ENCODE results near the gene RNF224. TPM values are rescaled to one million over a fixed set of nuclear protein-coding genes. Genes with fewer than 3 reads are reported as not detected.
"Not testable (repeated sequence)": the region's sequence is repeated elsewhere in the genome, so short reads cannot be mapped to it uniquely, and the experiment has no call there.

Gene RNF224
- polyA plus RNA-seq, 1 donor from 2014 or later = not detected

DNA sequence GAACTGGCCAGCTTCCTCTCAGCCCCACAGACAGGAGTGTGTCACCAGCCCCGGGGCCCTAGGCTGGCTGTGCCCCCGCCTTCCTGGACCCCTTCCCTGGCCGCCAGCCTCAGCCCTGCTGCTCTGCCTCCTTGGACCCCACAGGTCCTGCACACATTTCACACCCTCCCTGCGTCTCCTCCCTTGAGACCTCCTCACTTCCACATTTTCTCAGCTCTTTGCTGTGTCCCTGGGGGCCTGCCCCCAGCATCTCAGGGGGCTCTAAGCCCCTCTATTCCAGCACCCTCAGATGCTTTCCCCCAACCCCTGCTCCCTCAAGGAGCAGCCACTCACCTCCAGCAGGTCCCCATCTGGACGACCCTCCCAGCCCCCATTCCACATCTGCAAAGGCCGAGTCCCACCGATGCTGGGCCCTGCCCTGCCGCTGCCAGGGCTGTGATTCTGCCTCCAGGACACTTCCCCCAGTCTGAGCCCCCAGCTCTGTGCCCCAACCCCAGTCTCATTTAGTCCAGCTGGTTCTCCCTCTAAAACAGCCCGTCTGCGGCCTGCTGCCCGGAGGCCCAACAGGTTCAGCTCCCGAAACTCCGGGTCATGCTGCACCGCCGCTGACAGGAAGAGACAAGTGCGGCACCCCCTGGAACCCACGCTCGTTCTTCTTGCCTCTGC, 7.6 kb downstream of the RNF224 start:
- Mint-ChIP-seq H3K4me3 (peak overlapping the region; percentile 36 to 92 (median 57)), H3K27me3 (no peaks in the 10 kb centered on the region), H3K4me1 (peaks cover 6 to 15% (median 15%) of the 10 kb centered on the region in 3 donors), H3K9me3 (no peaks in the 10 kb centered on the region), H3K36me3 (no peaks in the 10 kb centered on the region), H3K27ac (peak overlapping the region in 1 of 3 donors; percentile 13)

DNA sequence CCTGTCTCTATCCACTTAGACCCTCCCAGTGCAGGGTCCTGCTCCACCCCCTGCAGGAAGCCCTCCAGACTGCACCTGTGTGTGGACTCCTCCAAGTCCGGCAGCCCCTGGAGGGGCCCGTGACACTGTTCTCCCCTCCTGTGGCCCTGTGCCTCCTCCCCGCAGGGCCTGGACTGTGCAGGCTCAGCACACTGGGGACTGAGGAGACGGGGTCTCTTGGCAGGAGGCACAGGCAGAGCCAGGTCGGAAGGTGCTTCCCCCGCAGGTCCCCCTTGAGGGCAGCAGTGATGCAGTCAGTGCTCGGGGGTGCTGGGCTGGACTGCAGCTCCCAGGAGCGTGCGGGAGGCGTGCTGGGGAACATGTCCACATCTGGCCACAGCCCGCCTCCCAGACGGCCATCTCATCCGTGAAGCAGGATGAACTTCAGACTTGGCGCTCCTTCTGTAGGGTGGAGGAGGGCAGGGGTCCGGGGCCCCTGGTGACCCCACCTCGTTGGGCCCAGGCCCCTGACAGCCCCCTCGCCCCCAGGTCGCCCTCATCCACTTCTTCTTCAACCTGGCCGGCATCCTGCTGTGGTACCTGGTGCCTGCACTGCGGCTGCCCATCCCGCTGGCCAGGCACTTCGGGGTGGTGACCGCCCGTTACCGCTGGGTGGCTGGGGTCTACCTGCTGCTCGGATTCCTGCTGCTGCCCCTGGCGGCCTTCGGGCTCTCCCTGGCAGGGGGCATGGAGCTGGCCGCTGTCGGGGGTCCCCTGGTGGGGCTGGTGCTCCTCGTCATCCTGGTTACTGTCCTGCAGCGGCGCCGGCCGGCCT, 8.3 kb downstream of the RNF224 start:
- Mint-ChIP-seq H3K36me3 (no peaks in the 10 kb centered on the region), H3K4me3 (peak overlapping the region in 2 of 4 donors; percentile 38 to 92), H3K4me1 (peaks cover 6 to 15% (median 15%) of the 10 kb centered on the region in 3 donors), H3K9me3 (no peaks in the 10 kb centered on the region), H3K27ac (peak overlapping the region in 1 of 3 donors; percentile 73), H3K27me3 (no peaks in the 10 kb centered on the region)

DNA sequence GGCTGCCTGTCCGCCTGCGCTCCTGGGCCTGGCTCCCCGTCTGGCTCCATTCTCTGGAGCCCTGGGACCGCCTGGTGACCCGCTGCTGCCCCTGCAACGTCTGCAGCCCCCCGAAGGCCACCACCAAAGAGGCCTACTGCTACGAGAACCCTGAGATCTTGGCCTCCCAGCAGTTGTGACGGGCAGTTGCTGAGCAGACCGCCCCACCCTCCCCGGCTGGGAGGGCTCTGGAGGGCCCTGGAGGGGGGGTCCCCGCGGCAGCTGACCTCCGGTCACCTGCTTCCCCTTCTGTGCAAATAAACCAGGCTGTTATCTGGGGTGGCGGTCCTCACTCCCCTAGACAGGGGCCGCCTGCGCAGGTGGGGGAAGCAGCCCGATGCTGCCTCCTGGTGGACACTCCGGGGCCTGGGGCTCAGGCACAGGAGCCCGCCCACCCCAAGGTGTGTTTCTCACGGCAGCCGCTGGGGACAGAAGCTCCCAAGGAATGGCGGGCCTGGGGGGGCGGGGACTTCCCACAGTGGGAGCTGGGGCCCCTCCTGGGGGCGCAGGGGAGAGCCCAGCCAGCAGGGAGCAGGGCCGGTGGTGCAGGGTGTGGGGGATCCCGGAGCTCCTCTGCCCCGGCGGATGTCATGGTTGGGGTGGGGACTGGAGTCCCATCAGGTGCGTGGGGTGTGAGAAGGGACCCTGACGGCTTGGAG, 9.1 kb downstream of the RNF224 start:
- Mint-ChIP-seq H3K36me3 (no peaks in the 10 kb centered on the region), H3K4me1 (peaks cover 11 to 15% (median 15%) of the 10 kb centered on the region in 3 donors), H3K27me3 (no peaks in the 10 kb centered on the region), H3K4me3 (peak overlapping the region in 3 of 4 donors; percentile 37 to 60 (median 43)), H3K27ac (peak overlapping the region in 1 of 3 donors; percentile 73), H3K9me3 (no peaks in the 10 kb centered on the region)

DNA sequence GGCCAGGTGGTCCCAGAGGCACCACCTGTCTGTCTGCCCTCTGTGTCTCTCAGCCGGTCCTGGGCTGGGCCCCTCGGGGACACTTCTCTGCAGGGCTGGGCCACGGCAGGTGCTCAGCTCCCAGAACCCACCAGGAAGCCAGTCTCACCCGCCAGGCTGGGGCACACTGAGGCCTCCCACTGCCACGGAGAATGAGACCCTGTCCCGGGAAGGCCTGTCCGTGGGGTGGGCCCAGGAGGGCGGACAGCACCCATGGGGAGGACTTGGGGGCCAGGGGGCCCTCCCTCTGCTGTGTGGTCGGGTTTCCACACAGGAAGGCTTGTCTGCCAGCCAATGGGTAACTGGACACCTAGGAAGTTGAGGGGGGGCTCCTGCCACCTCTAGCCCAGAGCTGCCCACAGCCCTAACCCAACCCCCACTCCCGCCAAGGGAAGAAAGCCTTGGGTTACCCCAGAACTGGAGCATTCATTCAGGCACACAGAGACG, 9.7 kb downstream of the RNF224 start:
- H3K4me3 Mint-ChIP-seq = peak overlapping the region in 1 of 4 donors; percentile 37

DNA sequence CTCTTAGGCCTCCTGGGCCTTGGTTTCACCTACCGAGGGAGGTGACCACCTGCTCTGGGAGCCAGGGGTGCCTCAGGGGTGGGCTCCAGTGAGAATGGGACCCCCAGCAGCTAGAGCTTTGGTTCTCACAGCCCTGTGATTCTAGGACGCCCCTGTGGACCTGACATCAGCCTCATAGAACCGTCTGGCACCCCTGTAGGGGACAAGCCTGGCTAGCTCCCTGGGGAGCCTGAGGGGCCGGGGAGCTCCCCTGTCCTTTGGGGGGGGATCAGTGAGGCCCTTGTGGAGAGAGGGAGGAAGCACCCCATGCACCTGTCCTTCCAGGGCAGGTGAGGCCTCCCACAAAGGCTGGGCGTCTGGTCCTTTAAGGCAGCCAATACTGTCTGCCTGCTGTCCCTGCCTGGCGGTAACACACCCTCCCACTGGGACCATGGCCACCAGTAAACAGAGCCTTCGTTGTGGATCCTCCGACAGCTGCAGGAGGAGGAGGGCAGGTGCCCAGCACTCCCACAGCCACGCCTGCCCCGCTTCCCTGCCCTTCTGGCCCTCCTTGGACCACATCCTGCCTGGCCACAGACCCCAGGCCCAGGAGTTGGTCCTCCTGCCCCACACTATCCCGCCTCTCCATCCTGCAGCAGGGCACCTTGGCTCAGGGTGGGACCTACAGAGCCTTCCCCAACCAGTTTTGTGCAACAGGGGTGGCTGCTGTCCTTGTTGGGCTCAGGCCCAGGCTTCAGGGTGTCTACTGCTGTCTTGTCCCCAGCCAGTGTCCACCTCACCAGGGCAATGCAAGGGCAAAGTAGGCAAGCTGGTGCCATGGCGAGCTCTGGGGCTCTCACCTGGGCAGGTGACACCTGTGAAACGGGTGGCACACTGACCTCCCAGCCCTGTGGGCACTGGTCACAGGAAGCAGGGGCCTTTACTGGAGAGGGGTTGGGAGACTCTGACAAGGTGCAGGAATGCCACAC, 10.7 kb downstream of the RNF224 start:
- peaks cover 11 to 22% (median 21%) of the 10 kb centered on the region in 3 donors for H3K4me1 Mint-ChIP-seq
- no peaks in the 10 kb centered on the region for H3K36me3 Mint-ChIP-seq

More for the DNA sequence above, 9.7 kb downstream of the RNF224 start:
- H3K27me3 Mint-ChIP-seq = no peaks in the 10 kb centered on the region
- peaks cover 11 to 15% (median 15%) of the 10 kb centered on the region in 3 donors for H3K4me1 Mint-ChIP-seq
- H3K9me3 Mint-ChIP-seq = no peaks in the 10 kb centered on the region
- H3K27ac Mint-ChIP-seq = peak overlapping the region in 1 of 3 donors; percentile 73
- H3K36me3 Mint-ChIP-seq = no peaks in the 10 kb centered on the region

DNA sequence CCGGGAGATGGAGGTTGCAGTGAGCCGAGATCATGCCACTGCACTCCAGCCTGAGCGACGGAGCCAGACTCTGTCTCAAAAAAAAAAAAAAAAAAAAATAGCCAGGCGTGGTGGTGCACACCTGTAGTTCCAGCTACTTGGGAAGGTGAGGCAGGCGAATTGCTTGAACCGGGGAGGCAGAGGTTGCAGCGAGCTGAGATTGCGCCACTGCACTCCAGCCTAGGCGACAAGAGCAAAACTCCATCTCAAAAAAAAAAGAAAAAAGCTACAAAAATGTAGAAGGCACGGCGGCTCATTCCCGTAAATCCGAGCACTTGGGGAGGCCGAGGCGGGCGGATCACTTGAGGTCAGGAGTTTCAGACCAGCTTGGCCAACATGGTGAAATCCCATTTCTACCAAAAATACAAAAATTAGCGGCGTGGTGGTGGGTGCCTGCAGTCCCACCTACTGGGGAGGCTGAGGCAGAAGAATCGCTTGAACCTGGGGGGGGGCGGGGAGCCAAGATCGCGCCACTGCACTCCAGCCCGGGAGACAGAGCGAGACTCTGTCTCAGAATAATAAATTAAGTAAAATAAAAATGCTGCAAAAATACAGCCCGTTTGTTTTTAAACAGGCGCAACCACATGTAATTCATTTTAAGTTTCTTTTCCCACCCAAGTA, 12.4 kb downstream of the RNF224 start:
- not testable (repeated sequence) for H3K9me3 Mint-ChIP-seq, H3K27me3 Mint-ChIP-seq, H3K36me3 Mint-ChIP-seq
- Mint-ChIP-seq H3K27ac (peak overlapping the region in 2 of 3 donors; percentile 63 to 73), H3K4me3 (peak overlapping the region; percentile 74 to 86 (median 79)), H3K4me1 (peaks cover 17 to 23% (median 19%) of the 10 kb centered on the region in 3 donors)

More for the DNA sequence above, 10.7 kb downstream of the RNF224 start:
- H3K4me3 Mint-ChIP-seq = peak overlapping the region in 1 of 4 donors; percentile 54
- no peak overlapping the region for H3K27ac Mint-ChIP-seq
- no peaks in the 10 kb centered on the region for H3K27me3 Mint-ChIP-seq
- H3K9me3 Mint-ChIP-seq = no peaks in the 10 kb centered on the region

DNA sequence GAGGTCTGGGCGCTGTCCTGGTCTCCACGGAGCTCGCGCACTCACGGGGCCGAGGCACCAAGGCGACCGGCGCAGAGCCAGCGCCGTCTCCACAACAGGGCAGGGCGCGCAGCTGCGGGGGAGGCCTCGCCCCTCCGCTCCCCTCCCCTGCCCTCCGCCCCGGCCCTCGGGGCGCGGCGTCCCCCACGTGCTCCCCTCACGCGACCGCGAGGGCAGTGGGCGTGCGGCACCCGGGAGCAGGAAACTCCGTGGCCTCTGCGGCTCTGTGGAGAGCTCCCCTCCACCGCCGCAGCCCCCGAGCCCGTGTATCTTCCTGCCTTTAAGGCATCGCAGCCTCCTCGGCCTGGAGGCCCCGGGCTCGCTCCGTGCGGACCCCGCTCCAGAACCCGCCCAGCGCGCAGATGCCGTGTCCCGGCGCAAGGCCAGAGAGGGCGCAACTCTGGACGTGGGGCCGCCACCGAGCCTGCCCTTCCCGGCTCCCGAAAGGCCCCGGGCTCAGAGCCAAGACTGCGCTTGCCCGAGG, 13.1 kb downstream of the RNF224 start:
- H3K9me3 Mint-ChIP-seq = no peaks in the 10 kb centered on the region
- H3K27me3 Mint-ChIP-seq = no peaks in the 10 kb centered on the region
- peak overlapping the region; percentile 83 to 86 (median 85) for H3K4me3 Mint-ChIP-seq
- H3K4me1 Mint-ChIP-seq = peaks cover 11 to 16% (median 12%) of the 10 kb centered on the region in 3 donors
- H3K27ac Mint-ChIP-seq = peak overlapping the region in 2 of 3 donors; percentile 63 to 91
- no peaks in the 10 kb centered on the region for H3K36me3 Mint-ChIP-seq

DNA sequence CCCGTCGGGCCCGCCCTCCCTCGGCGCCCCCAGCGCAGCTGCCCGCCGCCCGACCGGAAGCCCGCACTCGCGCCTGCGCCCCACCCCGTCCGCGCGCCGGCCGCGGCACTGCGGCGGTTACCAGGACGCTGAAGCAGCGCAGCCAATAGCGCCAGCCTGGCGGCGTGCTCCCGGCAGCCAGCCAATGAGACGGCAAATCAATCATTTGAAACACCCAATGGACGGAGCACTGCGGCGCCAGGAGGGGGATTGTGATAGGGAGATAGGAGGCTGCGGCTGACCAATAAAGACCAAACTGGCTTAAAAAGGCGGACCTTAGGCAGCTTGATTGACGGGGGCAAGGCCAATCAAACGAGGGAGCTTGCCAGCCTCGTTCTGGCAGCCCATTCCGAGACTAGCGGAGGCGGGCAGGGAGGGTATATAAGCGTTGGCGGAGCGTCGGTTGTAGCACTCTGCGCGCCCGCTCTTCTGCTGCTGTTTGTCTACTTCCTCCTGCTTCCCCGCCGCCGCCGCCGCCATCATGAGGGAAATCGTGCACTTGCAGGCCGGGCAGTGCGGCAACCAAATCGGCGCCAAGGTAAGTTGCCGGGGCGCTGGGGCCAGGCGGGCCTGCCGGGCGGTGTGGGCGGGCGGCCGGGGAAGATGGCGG, 13.7 kb downstream of the RNF224 start, which contains the start of gene TUBB4B:
TSS of gene TUBB4B (plus strand) at position 447 of the 649 bp plus-strand sequence. CDS start at position 521, 74 bp downstream.
- Mint-ChIP-seq H3K4me1 (peaks cover 11 to 15% (median 11%) of the 10 kb centered on the region in 3 donors), H3K36me3 (no peaks in the 10 kb centered on the region), H3K27ac (peak within 1 kb of the TSS; percentile 91 to 97 (median 95)), H3K4me3 (peak within 1 kb of the TSS; percentile 84 to 97 (median 90)), H3K9me3 (no peaks in the 10 kb centered on the region), H3K27me3 (no peaks in the 10 kb centered on the region)

DNA sequence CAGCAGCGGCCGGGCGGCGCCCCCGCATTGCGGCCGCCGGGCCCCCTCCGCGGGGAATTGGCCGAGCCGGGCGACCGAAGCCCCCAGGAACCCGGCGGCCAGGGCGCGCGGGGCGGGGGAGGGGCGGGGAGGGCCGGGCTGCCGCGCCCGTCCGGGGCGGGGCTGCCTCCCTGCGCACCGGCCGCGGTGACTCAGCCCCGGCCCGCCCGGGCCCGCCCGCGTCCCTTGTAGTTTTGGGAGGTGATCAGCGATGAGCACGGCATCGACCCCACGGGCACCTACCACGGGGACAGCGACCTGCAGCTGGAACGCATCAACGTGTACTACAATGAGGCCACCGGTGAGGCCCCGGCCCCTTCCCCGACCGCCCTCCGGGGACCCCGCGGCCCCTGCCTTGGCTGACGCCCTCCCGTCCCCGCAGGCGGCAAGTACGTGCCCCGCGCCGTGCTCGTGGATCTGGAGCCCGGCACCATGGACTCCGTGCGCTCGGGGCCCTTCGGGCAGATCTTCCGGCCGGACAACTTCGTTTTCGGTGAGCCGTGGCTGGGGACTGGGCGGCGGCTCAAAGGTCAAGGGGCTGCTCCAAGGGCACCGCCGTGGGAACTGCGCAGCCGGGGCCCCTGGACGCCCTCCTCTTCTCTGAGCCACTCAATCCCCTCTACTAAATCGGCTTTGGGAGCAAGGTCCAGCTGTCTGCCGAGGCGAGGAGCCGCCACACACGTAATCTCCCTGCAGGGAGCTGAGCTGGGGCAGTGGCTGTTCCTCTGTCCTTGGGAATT, 14.4 kb downstream of the RNF224 start:
- H3K27me3 Mint-ChIP-seq = no peaks in the 10 kb centered on the region
- H3K4me3 Mint-ChIP-seq = peak overlapping the region; percentile 84 to 97 (median 90)
- H3K27ac Mint-ChIP-seq = peak overlapping the region; percentile 80 to 95 (median 91)
- no peaks in the 10 kb centered on the region for H3K36me3 Mint-ChIP-seq
- H3K4me1 Mint-ChIP-seq = peaks cover 11 to 15% (median 11%) of the 10 kb centered on the region in 3 donors
- H3K9me3 Mint-ChIP-seq = no peaks in the 10 kb centered on the region

DNA sequence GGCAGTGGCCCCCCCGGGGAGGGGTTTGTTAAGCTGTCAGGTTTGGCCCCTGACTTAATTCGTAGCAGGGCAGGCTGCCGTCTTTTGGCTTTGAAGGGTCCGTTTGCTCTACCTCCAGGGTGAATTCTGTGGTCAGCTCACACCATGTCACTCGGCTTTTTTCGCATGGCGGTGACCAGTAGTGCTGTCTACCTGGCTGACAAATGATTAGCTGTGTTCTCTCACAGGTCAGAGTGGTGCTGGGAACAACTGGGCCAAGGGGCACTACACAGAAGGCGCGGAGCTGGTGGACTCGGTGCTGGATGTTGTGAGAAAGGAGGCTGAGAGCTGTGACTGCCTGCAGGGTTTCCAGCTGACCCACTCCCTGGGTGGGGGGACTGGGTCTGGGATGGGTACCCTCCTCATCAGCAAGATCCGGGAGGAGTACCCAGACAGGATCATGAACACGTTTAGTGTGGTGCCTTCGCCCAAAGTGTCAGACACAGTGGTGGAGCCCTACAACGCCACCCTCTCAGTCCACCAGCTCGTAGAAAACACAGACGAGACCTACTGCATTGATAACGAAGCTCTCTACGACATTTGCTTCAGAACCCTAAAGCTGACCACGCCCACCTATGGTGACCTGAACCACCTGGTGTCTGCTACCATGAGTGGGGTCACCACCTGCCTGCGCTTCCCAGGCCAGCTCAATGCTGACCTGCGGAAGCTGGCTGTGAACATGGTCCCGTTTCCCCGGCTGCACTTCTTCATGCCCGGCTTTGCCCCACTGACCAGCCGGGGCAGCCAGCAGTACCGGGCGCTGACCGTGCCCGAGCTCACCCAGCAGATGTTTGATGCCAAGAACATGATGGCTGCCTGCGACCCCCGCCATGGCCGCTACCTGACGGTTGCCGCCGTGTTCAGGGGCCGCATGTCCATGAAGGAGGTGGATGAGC, 15.2 kb downstream of the RNF224 start:
- Mint-ChIP-seq H3K4me1 (peaks cover 9 to 15% (median 11%) of the 10 kb centered on the region in 3 donors), H3K27me3 (no peaks in the 10 kb centered on the region), H3K4me3 (peak overlapping the region; percentile 82 to 91 (median 86)), H3K36me3 (no peaks in the 10 kb centered on the region), H3K27ac (peak overlapping the region; percentile 80 to 87 (median 82)), H3K9me3 (no peaks in the 10 kb centered on the region)

DNA sequence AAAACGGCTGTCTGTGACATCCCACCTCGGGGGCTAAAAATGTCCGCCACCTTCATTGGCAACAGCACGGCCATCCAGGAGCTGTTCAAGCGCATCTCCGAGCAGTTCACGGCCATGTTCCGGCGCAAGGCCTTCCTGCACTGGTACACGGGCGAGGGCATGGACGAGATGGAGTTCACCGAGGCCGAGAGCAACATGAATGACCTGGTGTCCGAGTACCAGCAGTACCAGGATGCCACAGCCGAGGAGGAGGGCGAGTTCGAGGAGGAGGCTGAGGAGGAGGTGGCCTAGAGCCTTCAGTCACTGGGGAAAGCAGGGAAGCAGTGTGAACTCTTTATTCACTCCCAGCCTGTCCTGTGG, 15.9 kb downstream of the RNF224 start:
- not testable (repeated sequence) for H3K9me3 Mint-ChIP-seq, H3K27me3 Mint-ChIP-seq, H3K36me3 Mint-ChIP-seq
- Mint-ChIP-seq H3K4me3 (peak overlapping the region in 2 of 4 donors; percentile 60 to 82), H3K4me1 (peaks cover 9 to 14% (median 11%) of the 10 kb centered on the region in 3 donors), H3K27ac (peak overlapping the region in 1 of 3 donors; percentile 82)

Data from IgD-negative memory B cell (primary cell).